D721Med (cell line): ENCODE results near the gene NGFR.

Experiments used
- DNase-seq: peaks from one replicate; pipeline ENCODE4 v3.0.0; 2011; ENCODE audit warnings: low spot score; ENCODE audit not compliant: insufficient read length
- FAIRE-seq: peaks from 2 replicates; lab custom pipeline; 2011; peaks lifted over from hg19 to GRCh38; lab: Jason Lieb, UNC
- CTCF ChIP-seq: IDR thresholded peaks from 2 replicates; pipeline ENCODE4 v1.5.1; 2012; ENCODE audit warnings: mild to moderate bottlenecking, control low read depth; ENCODE audit not compliant: insufficient read depth; ENCODE audit errors: missing control alignments

The NGFR gene

GRCh38 chr17:49511810-49512209, 16.7 kb downstream of the NGFR start:
- no peak for FAIRE-seq
- no peak for DNase-seq
- TF ChIP-seq CTCF, result no peak

GRCh38 chr17:49512296-49513043, 17.4 kb downstream of the NGFR start:
- FAIRE-seq (no peak), DNase-seq (no peak)
- TF ChIP-seq CTCF, result no peak

GRCh38 chr17:49513044-49513395, 17.9 kb downstream of the NGFR start:
- no peak for FAIRE-seq
- no peak for TF ChIP-seq CTCF
- no peak for DNase-seq

GRCh38 chr17:49513641-49514040, 18.5 kb downstream of the NGFR start:
- no peak for TF ChIP-seq CTCF
- DNase-seq, result no peak
- no peak for FAIRE-seq

GRCh38 chr17:49514071-49514721, 19.1 kb downstream of the NGFR start:
- DNase-seq (no peak), FAIRE-seq (no peak)
- no peak for TF ChIP-seq CTCF

- TF ChIP-seq CTCF, result no peak
- no peak for DNase-seq
- no peak for FAIRE-seq
Observed at GRCh38 chr17:49515196-49515770, 20.2 kb downstream of the NGFR start.

GRCh38 chr17:49516180-49516579, 21.1 kb downstream of the NGFR start:
- DNase-seq, result no peak
- no peak for FAIRE-seq
- TF ChIP-seq CTCF, result no peak
